T-helper 2 cell treated with Interferon-gamma antibody and Interleukin-4, amounts not matched to agents 5 μg/mL and 100 μg/mL, for 36 hours (primary cell): ENCODE measurements around the gene KRT76.

ENCODE experiments used
- DNase-seq: peaks from one replicate; pipeline ENCODE4 v3.0.0; 2021; ENCODE audit warnings: low spot score
- H3K27ac Mint-ChIP-seq: one replicate; pipeline ENCODE4 v1.8.0; 2021; ENCODE audit warnings: mild to moderate bottlenecking, mixed read lengths
- H3K27me3 Mint-ChIP-seq: one replicate; pipeline ENCODE4 v1.8.0; 2021; ENCODE audit warnings: low read depth, mixed read lengths
- H3K36me3 Mint-ChIP-seq: one replicate; pipeline ENCODE4 v1.8.0; 2021; ENCODE audit warnings: low read depth, mixed read lengths
- H3K4me1 Mint-ChIP-seq: one replicate; pipeline ENCODE4 v1.8.0; 2021; ENCODE audit warnings: low read depth, mixed read lengths
- H3K4me3 Mint-ChIP-seq: one replicate; pipeline ENCODE4 v1.8.0; 2022; ENCODE audit warnings: mild to moderate bottlenecking, moderate library complexity, mixed read lengths
- H3K9me3 Mint-ChIP-seq: one replicate; pipeline ENCODE4 v1.8.0; 2021; ENCODE audit warnings: mixed read lengths

Gene KRT76

DNA sequence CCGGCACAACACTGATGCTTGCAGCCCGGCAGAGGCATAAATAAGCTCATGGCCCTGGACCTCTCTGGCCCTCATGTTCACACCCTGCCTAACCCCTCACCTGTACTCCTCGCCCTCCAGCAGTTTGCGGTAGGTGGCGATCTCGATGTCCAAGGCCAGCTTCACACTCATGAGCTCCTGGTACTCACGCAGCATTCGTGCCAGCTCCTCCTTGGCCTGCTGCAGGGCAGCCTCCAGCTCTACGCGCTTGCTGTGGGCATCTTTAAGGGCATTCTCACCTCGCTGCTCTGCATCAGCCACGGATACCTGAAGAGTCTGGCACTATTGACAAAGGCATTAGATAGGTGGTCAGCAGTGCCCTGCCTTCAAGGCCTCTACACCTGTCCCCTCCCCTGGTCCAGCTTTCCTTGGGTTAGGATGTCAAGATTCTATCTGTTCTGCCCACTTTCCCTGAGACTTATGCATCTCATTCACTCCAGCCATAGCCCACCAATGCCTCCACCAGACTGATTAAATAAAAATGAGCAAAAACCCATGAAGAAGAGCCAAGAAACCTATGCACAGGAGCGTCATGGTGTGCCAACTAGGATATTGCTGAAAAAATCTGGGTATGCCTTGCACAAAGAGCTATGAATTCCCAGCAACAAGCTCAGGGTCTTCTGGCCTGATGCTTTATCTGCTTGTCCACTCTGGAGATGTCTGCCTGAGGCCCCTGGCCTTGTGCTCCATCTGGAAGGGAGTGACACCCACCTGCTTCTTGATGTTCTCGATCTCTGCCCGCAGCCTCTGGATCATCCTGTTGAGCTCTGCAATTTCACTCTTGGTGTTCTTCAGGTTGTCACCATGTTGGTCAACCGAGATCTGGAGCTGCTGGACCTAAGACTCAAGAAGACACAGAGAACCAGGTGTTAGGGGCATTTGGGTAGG is 30.7 kb upstream of the KRT76 start:
- H3K9me3 Mint-ChIP-seq: no peaks in the 10 kb centered on the region
- no peak overlapping the region for H3K4me3 Mint-ChIP-seq
- H3K4me1 Mint-ChIP-seq: no peaks in the 10 kb centered on the region
- no peaks in the 10 kb centered on the region for H3K36me3 Mint-ChIP-seq
- no peaks in the 10 kb centered on the region for H3K27me3 Mint-ChIP-seq
- DNase-seq: no peak
- no peak overlapping the region for H3K27ac Mint-ChIP-seq

DNA sequence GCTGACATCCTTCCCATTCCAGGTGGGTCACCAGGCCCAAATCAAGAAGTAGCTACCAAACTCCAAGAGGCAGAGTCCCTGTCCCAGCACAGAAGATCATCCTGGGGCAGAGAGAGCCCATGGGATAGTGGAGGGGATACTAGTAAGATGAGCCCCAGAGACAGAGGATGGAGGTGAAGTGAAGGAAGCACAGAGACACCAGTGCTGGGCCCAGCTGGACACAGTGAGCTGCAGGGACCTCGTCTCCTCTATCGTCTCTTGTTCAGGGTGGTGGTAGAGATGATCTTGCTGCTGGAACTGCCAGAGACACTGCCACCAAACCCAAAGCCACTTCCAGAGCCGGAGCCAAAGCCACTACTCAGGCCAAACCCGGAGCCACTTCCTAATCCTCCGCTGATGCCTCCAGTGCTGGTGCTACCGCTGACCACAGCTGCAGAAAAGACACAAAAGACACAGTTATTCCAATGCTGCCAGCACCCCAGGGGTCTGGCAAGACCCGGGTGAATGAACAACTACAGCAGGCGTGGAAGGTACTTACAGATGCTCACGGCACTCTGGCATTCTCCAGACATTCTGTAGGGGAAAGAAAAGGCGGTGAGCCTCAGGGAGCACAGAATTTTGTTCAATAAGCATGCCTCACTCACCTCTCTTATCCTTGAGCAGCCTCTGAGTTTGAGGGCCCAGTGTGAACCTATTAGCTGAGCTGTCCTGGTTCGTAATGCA is 29.8 kb upstream of the KRT76 start:
- no peak overlapping the region for H3K27ac Mint-ChIP-seq
- no peaks in the 10 kb centered on the region for H3K4me1 Mint-ChIP-seq
- H3K4me3 Mint-ChIP-seq: no peak overlapping the region
- H3K27me3 Mint-ChIP-seq: no peaks in the 10 kb centered on the region
- DNase-seq: no peak
- no peaks in the 10 kb centered on the region for H3K9me3 Mint-ChIP-seq
- H3K36me3 Mint-ChIP-seq: no peaks in the 10 kb centered on the region

GRCh38 chr12:52806169-52806811 is 29.1 kb upstream of the KRT76 start:
- no peak overlapping the region for H3K27ac Mint-ChIP-seq
- H3K4me3 Mint-ChIP-seq: no peak overlapping the region
- H3K36me3 Mint-ChIP-seq: no peaks in the 10 kb centered on the region
- no peaks in the 10 kb centered on the region for H3K27me3 Mint-ChIP-seq
- H3K9me3 Mint-ChIP-seq: no peaks in the 10 kb centered on the region
- DNase-seq: no peak
- no peaks in the 10 kb centered on the region for H3K4me1 Mint-ChIP-seq

DNA sequence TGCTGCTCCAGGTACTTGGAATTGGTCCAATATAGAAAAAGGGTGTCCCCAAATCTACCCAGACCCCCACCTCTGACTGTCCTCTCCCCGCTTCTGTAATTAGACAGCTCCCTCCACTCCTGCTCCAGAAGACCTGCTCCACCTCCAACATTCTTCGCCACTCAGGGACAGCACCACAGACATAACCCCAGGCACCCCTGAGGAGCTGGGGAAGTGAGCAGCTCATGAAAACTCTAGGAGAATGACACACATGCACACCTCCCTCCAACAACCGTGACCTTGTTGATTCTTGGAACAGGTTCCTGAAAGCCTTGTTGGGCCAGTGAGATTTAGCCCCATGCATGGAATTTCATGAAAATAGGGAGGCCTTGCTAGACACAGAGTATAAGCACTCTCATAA is 28.6 kb upstream of the KRT76 start:
- no peak for DNase-seq
- Mint-ChIP-seq H3K36me3 (no peaks in the 10 kb centered on the region), H3K27me3 (no peaks in the 10 kb centered on the region), H3K4me3 (no peak overlapping the region), H3K9me3 (no peaks in the 10 kb centered on the region), H3K27ac (no peak overlapping the region), H3K4me1 (no peaks in the 10 kb centered on the region)

GRCh38 chr12:52805000-52805399 is 27.9 kb upstream of the KRT76 start:
- no peaks in the 10 kb centered on the region for H3K36me3 Mint-ChIP-seq

GRCh38 chr12:52802442-52802841 is 25.3 kb upstream of the KRT76 start:
- H3K36me3 Mint-ChIP-seq: no peaks in the 10 kb centered on the region
- no peak overlapping the region for H3K27ac Mint-ChIP-seq
- H3K4me3 Mint-ChIP-seq: no peak overlapping the region
- H3K9me3 Mint-ChIP-seq: no peaks in the 10 kb centered on the region
- H3K27me3 Mint-ChIP-seq: peaks cover 6% of the 10 kb centered on the region
- DNase-seq: no peak
- no peaks in the 10 kb centered on the region for H3K4me1 Mint-ChIP-seq

More at GRCh38 chr12:52805000-52805399, 27.9 kb upstream of the KRT76 start:
- H3K27ac Mint-ChIP-seq: no peak overlapping the region
- no peaks in the 10 kb centered on the region for H3K4me1 Mint-ChIP-seq
- H3K9me3 Mint-ChIP-seq: no peaks in the 10 kb centered on the region
- no peaks in the 10 kb centered on the region for H3K27me3 Mint-ChIP-seq
- DNase-seq: no peak
- no peak overlapping the region for H3K4me3 Mint-ChIP-seq

DNA sequence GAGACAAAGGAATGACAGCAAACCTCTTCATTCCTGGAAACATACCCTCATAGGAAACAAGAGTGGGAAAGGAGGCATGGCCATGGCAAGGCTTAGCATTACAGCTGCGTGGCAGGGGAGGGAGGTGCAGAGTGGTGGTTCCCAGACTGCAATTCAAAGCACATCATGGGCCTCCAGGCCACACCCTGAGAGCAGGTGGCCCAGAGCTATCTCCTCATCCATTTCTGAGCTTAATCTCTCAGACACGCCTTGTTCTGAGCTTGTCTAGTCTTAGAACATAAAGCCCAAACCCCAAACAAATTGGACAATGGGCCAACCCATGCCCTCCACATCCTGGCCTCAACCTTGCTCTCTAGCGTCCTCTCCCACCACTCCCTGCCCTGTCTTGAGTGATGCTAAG is 24.6 kb upstream of the KRT76 start:
- Mint-ChIP-seq H3K36me3 (no peaks in the 10 kb centered on the region), H3K9me3 (no peaks in the 10 kb centered on the region), H3K4me3 (no peak overlapping the region), H3K27me3 (peaks cover 6% of the 10 kb centered on the region), H3K4me1 (no peaks in the 10 kb centered on the region), H3K27ac (no peak overlapping the region)
- no peak for DNase-seq

DNA sequence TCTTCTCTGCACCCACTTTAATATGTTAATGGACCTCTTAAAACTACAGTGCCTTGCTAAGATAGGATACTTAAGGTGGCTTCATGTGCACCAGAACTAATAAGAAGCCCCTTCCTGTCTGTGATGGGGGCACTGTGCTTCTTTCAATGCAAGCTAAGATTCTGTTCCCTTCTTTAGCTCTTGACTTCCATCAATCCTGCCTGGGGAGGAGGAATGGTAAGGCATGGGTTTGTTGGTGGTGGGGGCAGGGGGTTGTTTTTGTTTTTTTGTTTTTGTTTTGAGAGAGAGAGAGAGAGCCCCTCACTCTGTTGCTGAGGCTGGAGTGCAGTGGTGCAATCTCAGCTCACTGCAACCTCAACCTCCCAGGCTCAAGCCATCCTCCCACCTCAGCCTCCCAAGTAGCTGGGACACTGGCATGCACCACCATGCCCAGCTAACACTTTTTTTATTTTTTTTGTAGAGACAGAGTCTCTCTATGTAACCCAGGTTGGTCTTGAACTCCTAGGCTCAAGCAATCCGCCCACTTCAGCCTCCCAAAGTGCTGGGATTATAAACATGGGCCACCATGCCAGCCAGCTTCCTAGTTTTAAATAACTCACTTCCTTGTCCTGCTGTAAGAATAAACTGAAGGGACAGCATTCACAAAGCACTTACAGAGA is 23.2 kb upstream of the KRT76 start:
- Mint-ChIP-seq H3K27me3 (peaks cover 6% of the 10 kb centered on the region), H3K36me3 (no peaks in the 10 kb centered on the region), H3K4me1 (no peaks in the 10 kb centered on the region), H3K27ac (no peak overlapping the region), H3K4me3 (no peak overlapping the region), H3K9me3 (no peaks in the 10 kb centered on the region)
- DNase-seq: no peak

DNA sequence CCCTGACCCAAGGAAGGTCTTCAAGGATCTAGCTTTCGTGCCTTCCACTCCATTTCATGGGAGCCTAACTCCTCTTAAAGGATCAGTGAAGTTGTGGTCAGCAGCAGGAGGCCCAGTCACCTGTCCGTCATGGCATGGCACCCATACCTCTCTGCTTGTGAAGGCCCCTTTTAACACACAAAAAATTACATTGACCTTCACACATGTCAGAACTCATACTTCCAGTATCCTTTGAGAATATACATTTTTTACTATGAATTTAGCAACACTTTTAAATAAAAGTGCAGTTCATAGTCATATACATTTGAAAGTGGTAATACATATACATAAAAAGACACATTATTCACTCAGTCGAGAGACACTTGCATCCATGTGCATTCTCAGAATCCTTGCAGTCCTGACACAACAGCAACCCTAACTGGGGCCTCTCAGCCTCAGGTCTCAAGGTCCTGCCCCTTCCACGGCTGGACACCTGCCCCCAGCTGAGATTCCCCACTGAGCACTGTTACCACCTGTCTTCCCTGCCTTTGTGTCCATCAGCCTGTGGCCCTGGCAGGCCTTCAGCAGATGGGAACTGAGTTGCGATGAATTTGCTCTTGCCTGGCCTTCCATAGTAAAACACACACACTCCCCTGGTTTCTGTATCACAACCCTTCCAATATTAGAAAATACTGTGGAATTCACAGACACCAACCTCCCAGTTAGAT is 22.5 kb upstream of the KRT76 start:
- H3K9me3 Mint-ChIP-seq: no peaks in the 10 kb centered on the region
- no peaks in the 10 kb centered on the region for H3K36me3 Mint-ChIP-seq
- no peak for DNase-seq
- no peak overlapping the region for H3K4me3 Mint-ChIP-seq
- peaks cover 6% of the 10 kb centered on the region for H3K27me3 Mint-ChIP-seq
- peaks cover 2% of the 10 kb centered on the region for H3K4me1 Mint-ChIP-seq
- no peak overlapping the region for H3K27ac Mint-ChIP-seq

DNA sequence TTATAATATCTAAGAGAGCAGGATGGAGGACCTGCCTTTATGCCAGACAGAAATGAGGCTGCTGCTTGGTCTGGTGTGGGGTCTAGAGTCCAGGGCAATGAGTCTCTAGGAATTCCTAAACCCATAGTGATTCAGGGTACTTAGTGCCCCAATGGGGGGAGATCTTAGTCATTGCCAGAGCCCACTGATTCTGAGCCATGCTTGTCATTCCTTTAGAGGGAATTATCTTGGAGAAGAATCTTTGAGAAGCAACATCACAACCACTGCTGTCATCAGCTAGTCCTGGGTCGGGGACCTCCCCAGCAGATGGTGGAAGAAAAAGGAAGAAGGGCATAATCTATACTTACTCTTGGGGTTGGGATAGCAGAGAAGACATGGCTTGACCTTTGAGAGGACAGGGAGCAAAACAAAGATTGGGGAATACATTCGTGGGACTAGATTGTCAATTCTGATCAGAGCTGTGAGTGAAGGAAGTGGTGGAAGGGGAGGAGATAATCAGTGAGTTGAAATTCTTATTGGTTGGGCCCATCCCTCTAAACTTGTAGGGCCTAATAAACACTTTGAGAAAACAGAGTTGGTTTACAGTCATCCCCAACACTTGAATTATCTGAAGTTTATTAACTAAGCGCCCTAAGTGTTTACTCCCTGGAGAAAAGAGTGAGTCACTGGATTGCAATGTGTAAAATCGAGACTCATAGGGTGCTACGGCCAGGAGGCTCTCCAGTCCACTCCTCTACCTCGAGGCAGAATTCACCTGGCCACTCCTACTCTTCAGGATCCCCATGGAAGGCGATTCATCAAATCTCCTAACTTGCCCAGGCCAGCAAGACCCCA is 21.7 kb upstream of the KRT76 start:
- Mint-ChIP-seq H3K9me3 (no peaks in the 10 kb centered on the region), H3K27me3 (peaks cover 6% of the 10 kb centered on the region), H3K4me3 (no peak overlapping the region), H3K36me3 (no peaks in the 10 kb centered on the region), H3K4me1 (peaks cover 9% of the 10 kb centered on the region), H3K27ac (no peak overlapping the region)
- no peak for DNase-seq

- no peak for DNase-seq
- peaks cover 6% of the 10 kb centered on the region for H3K27me3 Mint-ChIP-seq
- no peak overlapping the region for H3K4me3 Mint-ChIP-seq
- peaks cover 13% of the 10 kb centered on the region for H3K4me1 Mint-ChIP-seq
- H3K36me3 Mint-ChIP-seq: no peaks in the 10 kb centered on the region
- H3K9me3 Mint-ChIP-seq: no peaks in the 10 kb centered on the region
- no peak overlapping the region for H3K27ac Mint-ChIP-seq
Observed at GRCh38 chr12:52798003-52798670, 21.0 kb upstream of the KRT76 start.

DNA sequence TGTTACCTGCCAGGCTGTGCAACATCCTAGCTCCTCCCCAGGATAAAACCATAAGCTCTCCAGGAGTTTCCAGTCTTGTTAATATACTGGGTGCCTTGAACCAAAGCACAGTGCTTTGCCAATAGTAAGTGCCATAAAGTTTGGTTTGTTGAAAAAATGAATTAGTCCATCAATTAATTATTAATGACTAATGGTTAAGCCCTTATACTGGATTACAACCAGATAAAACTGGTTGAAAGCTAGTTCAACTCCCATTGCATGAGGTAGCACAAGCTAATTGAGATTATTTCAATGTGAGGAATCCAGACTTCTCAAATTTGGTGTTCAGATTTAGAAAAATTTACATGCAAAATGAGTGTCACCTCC is 20.4 kb upstream of the KRT76 start:
- H3K4me3 Mint-ChIP-seq: no peak overlapping the region
- peaks cover 16% of the 10 kb centered on the region for H3K4me1 Mint-ChIP-seq
- no peak for DNase-seq

More for the DNA sequence above, 20.4 kb upstream of the KRT76 start:
- H3K36me3 Mint-ChIP-seq: no peaks in the 10 kb centered on the region
- H3K27ac Mint-ChIP-seq: no peak overlapping the region
- peaks cover 6% of the 10 kb centered on the region for H3K27me3 Mint-ChIP-seq
- H3K9me3 Mint-ChIP-seq: no peaks in the 10 kb centered on the region
